Stimulated activated CD8-positive, alpha-beta memory T cell treated with anti-CD3 and anti-CD28 coated beads, Interleukin-12 subunit alpha, Interleukin-12 subunit beta, amount 100 ng/mL, for 24 hours (primary cell): Measurements from ENCODE around the gene MAD1L1.
"Not testable (repeated sequence)": the region's sequence is repeated elsewhere in the genome, so short reads cannot be mapped to it uniquely, and the experiment has no call there.

Experiments
- DNase-seq: peaks from one replicate; pipeline ENCODE4 v3.0.0-alpha.2; 2020; ENCODE audit errors: extremely low read depth

The MAD1L1 gene

GRCh38 chr7:2003931-2004812, 228.6 kb downstream of the MAD1L1 start:
- DNase-seq = no peak

- no peak for DNase-seq
Observed at GRCh38 chr7:2003451-2003930, 229.3 kb downstream of the MAD1L1 start.

DNA sequence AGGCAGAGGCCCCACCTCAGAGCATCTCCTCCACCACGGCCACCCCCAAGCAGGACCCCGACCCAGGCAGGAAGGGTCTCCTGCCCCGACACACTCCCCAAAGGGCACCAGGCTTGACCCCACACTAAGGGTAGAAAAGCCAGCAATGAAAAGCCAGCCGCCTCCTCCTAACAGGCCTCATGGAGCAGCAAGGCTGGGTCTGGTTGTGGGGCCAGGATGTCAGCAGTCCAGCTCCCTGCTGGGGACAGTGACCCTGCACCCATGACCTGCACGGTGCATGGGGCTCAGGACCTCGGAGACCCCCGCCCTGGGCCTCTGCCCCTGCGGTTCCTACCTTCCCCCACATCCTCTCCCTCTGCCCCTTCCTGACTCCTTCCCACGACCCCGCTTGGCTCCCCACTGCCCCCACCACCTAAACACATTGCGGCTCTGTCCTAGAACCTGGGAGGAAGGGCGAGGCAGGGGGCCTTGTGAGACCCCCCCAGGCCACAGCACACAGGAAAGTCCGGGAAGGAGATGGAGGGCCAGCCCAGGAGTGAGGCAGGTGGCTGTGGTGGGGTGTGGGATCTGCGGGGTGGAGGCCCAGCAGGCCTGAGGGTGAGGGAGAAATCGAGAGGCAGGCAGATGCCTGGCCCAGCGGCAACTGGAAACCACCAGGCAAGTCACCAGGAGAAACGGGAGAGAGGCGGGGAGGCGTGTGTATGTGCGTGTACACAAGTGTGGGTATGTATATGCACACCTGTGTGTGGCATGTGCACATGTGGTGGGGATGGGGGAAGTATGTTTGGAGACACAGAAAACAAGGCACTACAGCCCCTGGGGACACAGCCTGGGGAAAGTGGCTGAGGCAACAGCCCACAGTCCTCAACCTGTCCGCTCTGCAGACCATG, 229.9 kb downstream of the MAD1L1 start:
- no peak for DNase-seq

- DNase-seq = no peak
Observed at GRCh38 chr7:2001601-2002442, 230.9 kb downstream of the MAD1L1 start.

DNA sequence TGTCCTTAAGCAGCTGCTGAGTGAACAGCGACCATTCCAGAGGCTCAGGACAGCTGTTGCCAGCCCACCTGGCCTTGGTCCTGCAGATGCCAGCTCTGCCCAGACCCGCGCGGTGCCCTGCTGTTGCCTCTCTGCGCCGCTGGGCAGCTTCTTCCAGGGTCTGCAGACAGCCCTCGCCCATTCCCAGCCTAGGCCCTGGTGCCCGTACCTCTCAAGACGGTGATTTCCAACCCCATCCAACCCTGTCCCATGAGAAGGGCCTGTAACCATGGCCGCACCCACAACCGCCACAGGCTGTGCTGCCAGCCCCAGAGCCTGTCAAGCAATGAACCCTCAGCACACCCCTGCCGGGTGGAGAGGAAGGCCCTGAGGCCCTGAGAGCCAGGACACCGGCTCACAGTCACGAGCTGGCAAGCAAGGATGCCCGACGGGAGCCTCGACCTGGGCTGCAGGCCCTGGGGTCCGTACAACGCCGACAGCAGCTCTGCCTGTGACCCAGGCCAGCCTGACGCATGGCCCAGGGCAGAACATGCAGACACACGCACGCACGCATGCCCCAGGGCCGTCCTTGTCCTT, 231.9 kb downstream of the MAD1L1 start:
- no peak for DNase-seq

GRCh38 chr7:2000153-2000687, 232.5 kb downstream of the MAD1L1 start:
- DNase-seq = no peak

DNA sequence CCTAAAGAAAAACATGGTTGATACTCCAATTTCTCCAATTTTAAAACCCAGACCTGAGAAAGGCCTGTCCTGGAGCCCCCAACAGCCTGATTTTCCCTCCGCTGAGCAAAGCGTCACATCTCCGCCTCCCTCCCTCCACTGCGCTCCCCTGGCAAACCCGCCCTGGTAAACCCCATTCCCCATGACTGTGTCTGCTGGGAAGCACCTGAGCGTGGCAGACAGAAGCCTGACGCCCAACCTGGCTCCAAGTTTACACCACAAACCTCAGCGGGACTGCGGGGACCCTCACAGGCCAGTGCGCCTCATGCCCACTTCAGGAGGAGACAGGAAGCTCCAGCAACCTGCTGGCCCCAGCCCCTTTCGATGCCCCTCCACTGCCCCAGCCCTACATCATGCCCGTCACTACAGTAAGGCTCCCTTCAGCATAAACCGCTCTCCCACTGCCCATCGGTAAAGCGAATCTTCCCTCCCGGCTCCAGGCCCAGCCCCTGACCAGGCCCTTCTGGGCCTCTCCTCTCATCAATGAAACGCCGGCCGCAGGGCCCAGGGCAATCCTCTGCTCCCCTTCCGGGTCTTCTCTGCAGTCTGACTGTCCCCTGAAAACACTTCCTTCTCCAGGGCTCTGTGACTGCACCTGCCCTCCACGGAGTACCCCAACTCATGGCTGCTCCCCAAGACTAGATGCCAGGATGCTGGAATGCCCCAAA, 233.3 kb downstream of the MAD1L1 start:
- DNase-seq = no peak

DNA sequence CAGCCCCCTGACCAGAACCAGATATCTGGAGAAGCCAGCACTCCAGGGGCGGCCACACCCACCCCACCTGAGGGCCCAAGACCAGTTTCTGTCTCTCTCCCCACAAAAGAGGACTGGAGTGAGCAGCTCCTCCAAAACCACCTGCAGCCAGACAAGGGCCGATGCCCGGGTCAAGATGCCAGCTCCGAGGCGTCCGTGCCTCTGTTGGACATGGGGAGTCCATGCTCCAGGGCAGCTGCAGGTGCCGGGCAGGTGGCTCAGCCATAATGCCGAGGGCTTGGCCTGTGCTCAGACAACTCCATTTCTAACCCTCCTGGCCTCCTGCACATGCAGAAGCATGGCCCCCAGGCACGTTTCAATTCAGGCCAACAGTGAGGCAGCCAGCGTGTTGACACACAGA, 234.6 kb downstream of the MAD1L1 start:
- no peak for DNase-seq

DNA sequence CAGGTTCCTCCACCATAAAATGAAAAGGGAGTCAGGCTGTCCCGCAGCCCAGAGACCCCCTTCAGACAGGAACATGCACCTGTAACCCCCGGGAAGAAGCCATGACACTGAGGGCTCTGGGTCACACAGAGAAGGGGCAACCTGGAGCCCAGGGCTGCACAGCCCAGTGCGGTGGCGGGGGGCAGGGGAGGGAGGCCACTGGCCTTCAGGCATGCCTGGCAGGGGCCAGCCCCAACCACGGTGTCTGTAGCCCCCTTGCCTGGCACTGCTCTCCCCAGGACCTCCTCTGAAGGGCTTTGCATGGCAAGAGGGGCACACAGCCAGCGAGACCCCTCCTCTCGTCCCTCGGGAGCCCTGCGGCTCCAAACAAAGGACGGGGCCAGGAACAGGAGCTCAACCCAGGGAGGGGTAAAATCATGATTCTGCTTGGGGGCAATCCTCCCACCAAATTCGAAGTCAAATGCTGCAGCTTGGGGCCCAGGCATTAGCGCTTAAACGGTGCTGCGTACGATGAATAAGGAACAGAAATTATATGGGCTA, 235.1 kb downstream of the MAD1L1 start:
- DNase-seq = no peak

GRCh38 chr7:1996816-1997215, 235.9 kb downstream of the MAD1L1 start:
- DNase-seq = no peak

GRCh38 chr7:1995911-1996420, 236.8 kb downstream of the MAD1L1 start:
- DNase-seq = not testable (repeated sequence)

DNA sequence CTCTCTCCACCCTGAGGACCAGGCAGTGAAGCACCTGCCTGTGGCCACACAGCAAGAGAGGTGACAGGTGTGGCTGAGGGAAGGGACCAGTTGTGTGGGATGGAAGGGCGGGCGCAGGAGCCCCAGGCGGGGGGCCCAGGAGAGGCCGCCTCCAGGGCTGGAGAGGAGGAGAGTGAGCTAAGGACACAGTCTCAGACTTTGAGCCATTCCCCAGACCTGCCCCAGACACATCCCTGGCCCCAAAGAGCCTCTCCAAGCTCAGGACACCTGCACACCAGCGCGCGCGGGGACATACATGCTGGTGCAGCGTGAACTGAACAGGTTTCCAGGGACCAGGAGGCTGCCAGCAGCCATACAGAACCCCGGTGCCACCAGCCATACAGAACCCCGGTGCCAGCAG, 237.3 kb downstream of the MAD1L1 start:
- no peak for DNase-seq

DNA sequence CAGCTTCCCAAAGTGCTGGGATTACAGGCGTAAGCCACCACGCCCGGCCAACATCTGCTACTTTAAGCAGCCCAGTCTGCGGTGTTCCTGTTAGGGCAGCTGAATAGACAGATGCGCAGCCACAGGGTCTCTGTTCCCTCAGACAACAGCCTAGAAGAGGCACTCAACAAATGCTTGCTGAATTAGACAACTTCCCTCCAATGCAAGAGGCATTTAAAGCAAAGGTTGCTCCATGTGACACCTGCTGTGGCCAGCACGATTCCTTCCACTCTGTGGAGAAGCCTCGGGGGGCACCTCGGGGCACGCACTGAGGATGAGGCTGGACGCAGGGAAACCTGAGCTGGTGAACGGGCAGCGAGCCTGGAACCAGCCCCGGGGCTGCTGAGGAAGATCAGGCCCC, 237.8 kb downstream of the MAD1L1 start:
- DNase-seq = no peak

- no peak for DNase-seq
Observed at GRCh38 chr7:1993776-1994740, 238.7 kb downstream of the MAD1L1 start.

DNA sequence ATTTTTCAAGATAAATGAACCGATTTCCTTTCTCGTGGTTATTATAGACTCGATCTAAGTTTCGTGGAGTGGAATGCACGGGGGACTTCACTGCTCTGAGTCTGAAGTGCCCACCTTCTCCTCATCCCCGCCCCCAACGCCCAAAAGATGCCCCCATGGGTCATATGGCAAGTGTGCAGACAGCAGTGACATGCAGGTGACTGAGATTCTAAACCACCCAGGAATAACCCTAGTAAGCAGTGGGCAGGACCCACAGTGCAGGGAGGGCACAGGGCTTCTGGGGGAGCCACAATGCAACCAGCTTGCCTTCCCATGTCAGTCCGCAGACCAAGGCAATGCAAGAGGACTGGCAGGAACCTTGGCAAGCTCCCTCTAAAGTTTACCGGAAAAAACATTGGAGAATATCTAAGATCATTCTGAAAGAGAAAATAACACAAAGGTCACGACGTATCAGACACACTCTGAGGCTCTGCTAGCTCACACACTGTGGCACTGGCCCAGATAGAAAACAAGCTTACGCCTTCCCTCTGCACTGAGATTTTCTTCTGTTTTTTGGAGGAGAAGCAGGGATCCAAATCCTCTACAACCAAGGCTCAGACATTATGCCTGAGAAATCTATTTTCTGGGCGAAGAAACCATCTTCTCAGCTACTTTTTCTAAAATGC, 239.6 kb downstream of the MAD1L1 start:
- no peak for DNase-seq

DNA sequence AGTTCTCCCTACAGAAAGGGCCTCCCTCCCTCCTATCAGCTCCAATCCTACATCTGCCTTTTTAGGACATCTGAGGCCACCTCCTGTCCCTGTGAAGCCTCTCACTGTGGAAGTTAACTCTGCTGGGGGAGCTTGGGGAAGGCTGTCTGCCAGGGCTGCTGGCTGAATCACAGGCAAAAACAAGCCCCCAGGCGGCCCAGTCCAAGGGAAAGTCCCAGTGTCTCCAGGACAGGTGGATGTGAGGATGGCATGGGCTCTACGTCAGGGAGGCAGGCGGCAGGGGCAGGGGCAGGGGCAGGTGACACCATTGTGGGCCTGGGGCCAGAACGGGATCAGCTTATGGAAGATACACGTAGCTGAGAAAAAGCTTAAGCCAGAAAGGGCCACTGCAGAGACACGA, 240.2 kb downstream of the MAD1L1 start:
- DNase-seq = no peak

DNA sequence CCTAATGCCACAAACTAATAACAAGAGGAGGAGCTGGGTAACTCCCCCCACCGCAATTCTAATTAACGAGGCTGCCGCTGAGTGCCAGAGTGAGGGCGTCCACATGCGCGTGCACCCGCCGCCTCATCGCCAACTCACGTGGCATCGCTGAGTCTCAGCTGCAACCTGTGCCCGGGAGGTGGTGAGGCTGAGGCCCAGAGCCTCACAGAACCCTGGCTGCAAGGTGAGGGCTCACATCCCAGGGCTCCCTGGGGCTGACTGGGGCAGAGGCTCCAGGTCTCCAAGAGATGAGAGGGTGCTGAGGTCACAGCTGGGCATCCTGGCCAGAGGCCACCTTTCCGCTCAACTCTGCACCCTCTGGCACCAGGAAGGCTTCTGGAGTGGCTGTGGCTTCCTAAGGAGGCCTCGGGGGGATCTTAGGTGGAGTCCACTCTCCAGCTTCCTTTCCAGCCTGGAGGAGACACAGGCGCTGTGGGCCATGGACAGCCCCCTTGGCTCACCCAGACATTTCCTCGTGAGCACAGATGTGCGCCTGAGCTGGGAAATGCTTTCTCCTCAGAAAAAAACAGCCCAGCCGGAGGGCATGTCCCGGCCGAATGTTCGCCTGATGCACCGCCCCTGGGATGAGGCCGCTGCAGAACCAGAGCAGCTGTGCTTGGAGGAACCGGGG, 242.6 kb downstream of the MAD1L1 start:
- DNase-seq = no peak
